Hepatocyte (in vitro differentiated cells): ENCODE data around the gene PRKG1. TPM values are rescaled to one million over a fixed set of nuclear protein-coding genes. Genes with fewer than 3 reads are reported as not detected.

Experiments used
- DNase-seq: peaks from one replicate; pipeline ENCODE4 v3.0.0-alpha.2; 2016; ENCODE audit warnings: low spot score
- H2AFZ ChIP-seq: fragments of 200-600 bp; sonication (generic); 2 replicates; pipeline ENCODE4 v1.6.0; 2016; ENCODE audit warnings: antibody characterized with exemption, mild to moderate bottlenecking
- H3K27ac ChIP-seq: fragments of 200-600 bp; sonication (generic); 2 replicates; pipeline ENCODE4 v1.5.1; 2016; ENCODE audit warnings: mild to moderate bottlenecking
- H3K27me3 ChIP-seq: fragments of 200-600 bp; sonication (generic); 2 replicates; pipeline ENCODE4 v1.6.1; 2016
- H3K36me3 ChIP-seq: fragments of 200-600 bp; sonication (generic); replicated peaks from 2 replicates; pipeline ENCODE4 v1.5.1; 2016; ENCODE audit warnings: low read depth; ENCODE audit not compliant: insufficient read depth
- H3K4me1 ChIP-seq: fragments of 200-600 bp; sonication (generic); 2 replicates; pipeline ENCODE4 v1.5.1; 2016; ENCODE audit warnings: mild to moderate bottlenecking, moderate library complexity; ENCODE audit not compliant: insufficient read depth
- H3K4me2 ChIP-seq: fragments of 200-600 bp; sonication (generic); 2 replicates; pipeline ENCODE4 v1.6.0; 2016
- H3K4me3 ChIP-seq: fragments of 200-600 bp; sonication (generic); 2 replicates; pipeline ENCODE4 v1.5.1; 2016; ENCODE audit warnings: mild to moderate bottlenecking
- H3K79me2 ChIP-seq: fragments of 200-600 bp; sonication (generic); 2 replicates; pipeline ENCODE4 v1.6.0; 2017; ENCODE audit warnings: mild to moderate bottlenecking
- H3K9me2 ChIP-seq: fragments of 200-600 bp; sonication (generic); replicated peaks from 2 replicates; pipeline ENCODE4 v1.6.0; 2017; ENCODE audit warnings: mild to moderate bottlenecking; ENCODE audit not compliant: insufficient read depth
- H3K9me3 ChIP-seq: fragments of 200-600 bp; sonication (generic); 2 replicates; pipeline ENCODE4 v1.5.1; 2016; ENCODE audit warnings: low read depth, mild to moderate bottlenecking
- H4K20me1 ChIP-seq: fragments of 200-600 bp; sonication (generic); 2 replicates; pipeline ENCODE4 v1.6.0; 2016; ENCODE audit warnings: mild to moderate bottlenecking; ENCODE audit not compliant: insufficient read depth, poor library complexity, severe bottlenecking
- EZH2 ChIP-seq: fragments of 200-600 bp; sonication (generic); IDR thresholded peaks from 2 replicates; pipeline ENCODE4 v1.6.1; 2016; ENCODE audit warnings: antibody characterized with exemption, mild to moderate bottlenecking, borderline replicate concordance
- EZH2phosphoT487 ChIP-seq: fragments of 200-600 bp; sonication (generic); IDR thresholded peaks from one replicate; pipeline ENCODE4 v1.6.1; 2018; ENCODE audit warnings: antibody characterized with exemption, mild to moderate bottlenecking, low read depth, moderate library complexity; ENCODE audit not compliant: unreplicated experiment, severe bottlenecking
- WGBS: methylation state at CpG from one replicate; pipeline ENCODE4 v1.1.6; 2016; ENCODE audit warnings: low lambda C conversion rate; ENCODE audit errors: missing lambda C conversion rate; 5-methylcytosine and 5-hydroxymethylcytosine counted together
- polyA plus RNA-seq: library from polyadenylated mRNA; unstranded; fragments of >200 nt; fragmentation: Nextera tagmentation; extraction: Ambion mirVana; gene quantifications from 2 replicates; pipeline ENCODE4 v1.2.1, GENCODE V29; 2016
- total RNA-seq: library from RNA; depleted of rRNA; stranded (reverse); fragments of >200 nt; gene quantifications from 2 replicates; pipeline ENCODE4 v1.2.3, GENCODE V29; 2014
- TF ChIP-seq, protein P1 (sequence below): fragments of 200-600 bp; sonication (generic); IDR thresholded peaks from 2 replicates; pipeline ENCODE4 v1.5.1; 2016; ENCODE audit warnings: antibody characterized with exemption, mild to moderate bottlenecking; ENCODE audit not compliant: poor library complexity

Gene PRKG1
- total and polyA plus RNA-seq, 2 experiments from 2014 or later = 4.0 to 8.1 TPM

DNA sequence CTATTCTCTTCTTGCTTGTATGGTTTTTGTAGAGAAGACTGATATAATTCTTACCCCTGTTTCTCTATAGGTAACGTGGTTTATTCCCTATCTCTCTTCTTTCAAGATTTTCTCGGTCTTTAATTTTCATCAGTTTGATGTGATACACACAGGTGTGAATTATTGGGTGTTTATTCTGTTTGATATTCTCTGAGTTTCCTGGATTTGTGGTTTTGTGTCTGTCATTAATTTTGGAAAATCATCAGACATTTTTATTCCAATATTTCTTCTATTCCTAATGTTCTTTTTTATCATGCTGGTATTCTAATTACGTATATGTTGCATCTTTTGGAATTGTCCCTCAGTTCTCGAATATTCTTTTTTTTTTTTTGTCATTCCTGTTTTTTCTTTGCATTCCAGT, 850.1 kb downstream of the PRKG1 start:
- 92% methylated on average over 4 of the region's 4 CpGs for WGBS
- Histone ChIP-seq H3K27ac (no peak overlapping the region), H3K9me3 (no peaks in the 10 kb centered on the region), H3K79me2 (no peaks in the 10 kb centered on the region), H3K9me2 (peaks cover 4% of the 10 kb centered on the region), H2AFZ (no peak overlapping the region), H3K36me3 (no peaks in the 10 kb centered on the region), H3K4me1 (no peaks in the 10 kb centered on the region), H4K20me1 (no peaks in the 10 kb centered on the region), H3K27me3 (no peaks in the 10 kb centered on the region), H3K4me3 (no peak overlapping the region), H3K4me2 (no peak overlapping the region)
- TF ChIP-seq, protein P1, sequence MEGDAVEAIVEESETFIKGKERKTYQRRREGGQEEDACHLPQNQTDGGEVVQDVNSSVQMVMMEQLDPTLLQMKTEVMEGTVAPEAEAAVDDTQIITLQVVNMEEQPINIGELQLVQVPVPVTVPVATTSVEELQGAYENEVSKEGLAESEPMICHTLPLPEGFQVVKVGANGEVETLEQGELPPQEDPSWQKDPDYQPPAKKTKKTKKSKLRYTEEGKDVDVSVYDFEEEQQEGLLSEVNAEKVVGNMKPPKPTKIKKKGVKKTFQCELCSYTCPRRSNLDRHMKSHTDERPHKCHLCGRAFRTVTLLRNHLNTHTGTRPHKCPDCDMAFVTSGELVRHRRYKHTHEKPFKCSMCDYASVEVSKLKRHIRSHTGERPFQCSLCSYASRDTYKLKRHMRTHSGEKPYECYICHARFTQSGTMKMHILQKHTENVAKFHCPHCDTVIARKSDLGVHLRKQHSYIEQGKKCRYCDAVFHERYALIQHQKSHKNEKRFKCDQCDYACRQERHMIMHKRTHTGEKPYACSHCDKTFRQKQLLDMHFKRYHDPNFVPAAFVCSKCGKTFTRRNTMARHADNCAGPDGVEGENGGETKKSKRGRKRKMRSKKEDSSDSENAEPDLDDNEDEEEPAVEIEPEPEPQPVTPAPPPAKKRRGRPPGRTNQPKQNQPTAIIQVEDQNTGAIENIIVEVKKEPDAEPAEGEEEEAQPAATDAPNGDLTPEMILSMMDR = no peak
- TF ChIP-seq EZH2 (no peak), EZH2phosphoT487 (no peak)
- no peak for DNase-seq

DNA sequence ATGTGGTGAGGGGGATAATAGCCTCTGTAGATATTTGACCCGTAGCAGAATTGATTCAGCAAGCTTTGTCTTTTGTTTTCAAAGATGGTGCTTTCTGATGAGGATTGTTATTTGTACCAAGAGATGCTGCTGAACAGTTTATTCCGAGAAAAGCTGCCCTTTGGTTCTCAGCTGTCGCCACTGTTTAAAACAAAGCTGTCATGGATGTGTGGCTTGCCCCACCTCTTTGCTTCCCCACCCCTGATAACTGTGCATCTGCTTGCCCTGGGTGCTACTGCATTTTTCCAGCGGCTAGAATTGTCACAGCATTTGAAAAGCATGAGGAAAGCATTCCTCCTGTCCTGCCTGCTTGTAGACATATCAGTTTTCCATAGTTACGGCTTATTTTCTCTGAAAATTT, 852.0 kb downstream of the PRKG1 start:
- no peaks in the 10 kb centered on the region for H3K79me2 ChIP-seq
- no peaks in the 10 kb centered on the region for H3K27me3 ChIP-seq
- DNase-seq = no peak
- no peaks in the 10 kb centered on the region for H4K20me1 ChIP-seq
- 93% methylated on average over 5 of the region's 5 CpGs for WGBS
- no peak overlapping the region for H2AFZ ChIP-seq
- H3K9me3 ChIP-seq = no peaks in the 10 kb centered on the region
- no peak overlapping the region for H3K27ac ChIP-seq
- TF ChIP-seq EZH2phosphoT487 = no peak
- TF ChIP-seq, protein P1 = no peak
- TF ChIP-seq EZH2 = no peak
- no peak overlapping the region for H3K4me3 ChIP-seq
- peaks cover 4% of the 10 kb centered on the region for H3K9me2 ChIP-seq
- H3K36me3 ChIP-seq = no peaks in the 10 kb centered on the region
- H3K4me2 ChIP-seq = no peak overlapping the region
- H3K4me1 ChIP-seq = no peaks in the 10 kb centered on the region

DNA sequence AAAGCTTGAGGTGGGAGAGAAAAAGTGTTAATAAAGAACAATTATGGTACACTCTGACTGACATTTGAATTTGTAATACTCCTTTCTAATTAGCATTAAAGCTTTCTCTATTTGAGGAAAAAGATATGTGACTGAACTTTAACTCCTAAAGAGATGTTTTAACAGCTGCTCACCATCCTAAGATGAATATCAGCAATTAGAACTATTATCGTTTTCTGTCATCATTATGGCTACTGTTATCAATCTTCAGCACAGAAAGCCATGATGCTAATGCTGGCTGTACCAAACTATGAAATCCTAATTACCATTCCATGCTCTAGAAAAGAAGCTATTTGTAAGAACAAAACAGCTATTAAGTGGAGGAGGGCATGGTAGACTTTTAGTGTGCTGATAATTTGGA, 853.9 kb downstream of the PRKG1 start:
- no peaks in the 10 kb centered on the region for H4K20me1 ChIP-seq
- H3K4me2 ChIP-seq = no peak overlapping the region
- TF ChIP-seq EZH2 (no peak), EZH2phosphoT487 (no peak)
- TF ChIP-seq, protein P1 = no peak
- H3K9me2 ChIP-seq = no peaks in the 10 kb centered on the region
- WGBS = 66% methylated on average over 1 of the region's 1 CpG
- no peaks in the 10 kb centered on the region for H3K36me3 ChIP-seq
- H3K4me1 ChIP-seq = no peaks in the 10 kb centered on the region
- H3K9me3 ChIP-seq = no peaks in the 10 kb centered on the region
- H3K79me2 ChIP-seq = no peaks in the 10 kb centered on the region
- H3K4me3 ChIP-seq = no peak overlapping the region
- H3K27me3 ChIP-seq = no peaks in the 10 kb centered on the region
- DNase-seq = no peak
- no peak overlapping the region for H2AFZ ChIP-seq
- H3K27ac ChIP-seq = no peak overlapping the region

DNA sequence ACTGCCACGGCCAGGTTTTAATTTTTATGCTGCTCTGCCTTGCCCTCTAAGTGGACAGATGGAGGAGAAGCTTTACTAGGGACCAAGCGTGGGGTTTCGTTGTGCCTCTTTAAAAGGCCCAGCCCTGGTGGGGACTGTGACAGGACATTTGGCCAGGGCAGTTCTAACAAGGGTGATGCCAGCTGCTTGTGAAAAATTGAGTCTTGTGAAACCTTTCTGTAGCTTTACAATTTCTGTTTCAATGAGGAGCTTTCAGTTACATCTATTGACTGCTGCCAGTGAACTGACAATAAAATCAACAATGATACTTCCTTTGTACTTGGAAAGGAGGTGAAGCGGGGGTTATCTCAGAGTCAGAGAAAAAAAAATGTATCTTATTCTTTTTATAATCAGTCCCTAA, 858.2 kb downstream of the PRKG1 start:
- Histone ChIP-seq H3K4me1 (no peaks in the 10 kb centered on the region), H3K27ac (no peak overlapping the region), H4K20me1 (no peaks in the 10 kb centered on the region), H3K4me3 (no peak overlapping the region), H3K36me3 (no peaks in the 10 kb centered on the region), H3K27me3 (no peaks in the 10 kb centered on the region), H3K9me3 (no peaks in the 10 kb centered on the region), H3K4me2 (no peak overlapping the region), H3K9me2 (no peaks in the 10 kb centered on the region), H2AFZ (no peak overlapping the region), H3K79me2 (no peaks in the 10 kb centered on the region)
- 90% methylated on average over 4 of the region's 4 CpGs for WGBS
- DNase-seq = no peak
- TF ChIP-seq, protein P1 = no peak
- TF ChIP-seq EZH2phosphoT487 = no peak
